Tibial nerve (tissue), 4 donors: Measurements from ENCODE around the gene ATP11C. TPM values are rescaled to one million over a fixed set of nuclear protein-coding genes. Genes with fewer than 3 reads are reported as not detected.

Source experiments
- DNase-seq, 2 donors: peaks; one replicate each; pipeline ENCODE4 v3.0.0-alpha.2; 2019; ENCODE audit warnings: low spot score in 2 of 2
- H3K27ac ChIP-seq, 4 donors: fragments of 200-600 bp; sonication (generic) in 3 of 4; one replicate each; pipeline ENCODE4 v1.5.1; 2017 to 2019; ENCODE audit warnings: mild to moderate bottlenecking in 1 of 4
- H3K27me3 ChIP-seq, 2 donors: fragments of 200-600 bp; sonication (generic) in 1 of 2; one replicate each; pipeline versions ENCODE4 v1.5.1 to v1.6.0; 2017 to 2019
- H3K36me3 ChIP-seq, 3 donors: fragments of 200-600 bp; sonication (generic); one replicate each; pipeline ENCODE4 v1.5.1; 2018 to 2019
- H3K4me1 ChIP-seq, 4 donors: fragments of 200-600 bp; sonication (generic) in 3 of 4; one replicate each; pipeline ENCODE4 v1.5.1; 2017 to 2019
- H3K4me3 ChIP-seq, 4 donors: fragments of 200-600 bp; sonication (generic) in 3 of 4; one replicate each; pipeline ENCODE4 v1.5.1; 2017 to 2019; ENCODE audit warnings: mild to moderate bottlenecking in 1 of 4, moderate library complexity in 1 of 4
- H3K9me3 ChIP-seq, 4 donors: fragments of 200-600 bp; sonication (generic) in 3 of 4; one replicate each; pipeline ENCODE4 v1.5.1; 2017 to 2019
- EP300 ChIP-seq, 2 donors: sonication (generic); formaldehyde crosslinking; IDR thresholded peaks; one replicate each; pipeline ENCODE4 v1.6.1; 2017; ENCODE audit warnings: antibody characterized with exemption in 2 of 2, mild to moderate bottlenecking in 1 of 2
- POLR2A ChIP-seq, 2 donors: fragments of 450-650 bp; IDR thresholded peaks; one replicate each; pipeline ENCODE4 v1.6.1; 2017; ENCODE audit warnings: antibody characterized with exemption in 2 of 2, mild to moderate bottlenecking in 2 of 2, moderate library complexity in 2 of 2
- WGBS, 2 donors: methylation state at CpG; one replicate each; pipeline ENCODE4 v1.1.5; 2018; 5-methylcytosine and 5-hydroxymethylcytosine counted together
- total RNA-seq, 4 donors: library from RNA; depleted of rRNA; stranded (reverse); fragments of >200 nt; gene quantifications; one replicate each; pipeline ENCODE4 v1.1.0, GENCODE V29; 2016
- TF ChIP-seq, protein P1 (sequence below), 5 experiments: fragments of 200-600 bp in 3 of 5; fragments of 450-650 bp in 2 of 5; sonication (generic) in 3 of 5; IDR thresholded peaks; one replicate each; pipeline ENCODE4 v1.5.1; 2016 to 2019; ENCODE audit warnings: antibody characterized with exemption in 5 of 5, mild to moderate bottlenecking in 3 of 5, moderate library complexity in 2 of 5

ATP11C gene
- total RNA-seq, 4 donors from 2014 or later: 24.1 to 37.8 (median 32.9) TPM

DNA sequence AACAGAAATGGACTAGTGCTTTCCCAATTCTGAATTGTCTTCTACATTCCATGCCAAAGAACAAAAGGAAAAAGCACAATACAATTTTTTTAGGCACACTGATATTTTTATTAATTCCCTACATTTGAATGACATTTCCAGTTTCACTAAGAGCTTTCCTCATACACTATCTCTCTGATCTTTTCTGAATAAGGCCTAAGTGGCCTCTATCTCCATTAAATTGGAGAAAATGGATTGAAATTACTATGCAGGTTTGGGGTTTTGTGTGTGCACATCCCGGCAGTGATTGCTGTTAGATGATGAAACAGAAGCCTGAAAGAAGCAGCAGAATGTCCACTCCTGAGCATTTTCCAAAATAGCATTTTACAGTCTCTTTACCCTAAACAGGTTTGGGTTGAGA is 104.0 kb downstream of the ATP11C start:
- Histone ChIP-seq H3K4me3 (no peak overlapping the region), H3K9me3 (no peaks in the 10 kb centered on the region), H3K4me1 (peaks cover 0 to 49% (median 4%) of the 10 kb centered on the region in 4 donors), H3K27me3 (no peaks in the 10 kb centered on the region), H3K36me3 (no peaks in the 10 kb centered on the region), H3K27ac (no peak overlapping the region)
- DNase-seq: no peak
- TF ChIP-seq POLR2A (IDR thresholded peaks at IDR 0.05): no peak
- TF ChIP-seq EP300 (IDR thresholded peaks at IDR 0.05): no peak
- TF ChIP-seq, protein P1, sequence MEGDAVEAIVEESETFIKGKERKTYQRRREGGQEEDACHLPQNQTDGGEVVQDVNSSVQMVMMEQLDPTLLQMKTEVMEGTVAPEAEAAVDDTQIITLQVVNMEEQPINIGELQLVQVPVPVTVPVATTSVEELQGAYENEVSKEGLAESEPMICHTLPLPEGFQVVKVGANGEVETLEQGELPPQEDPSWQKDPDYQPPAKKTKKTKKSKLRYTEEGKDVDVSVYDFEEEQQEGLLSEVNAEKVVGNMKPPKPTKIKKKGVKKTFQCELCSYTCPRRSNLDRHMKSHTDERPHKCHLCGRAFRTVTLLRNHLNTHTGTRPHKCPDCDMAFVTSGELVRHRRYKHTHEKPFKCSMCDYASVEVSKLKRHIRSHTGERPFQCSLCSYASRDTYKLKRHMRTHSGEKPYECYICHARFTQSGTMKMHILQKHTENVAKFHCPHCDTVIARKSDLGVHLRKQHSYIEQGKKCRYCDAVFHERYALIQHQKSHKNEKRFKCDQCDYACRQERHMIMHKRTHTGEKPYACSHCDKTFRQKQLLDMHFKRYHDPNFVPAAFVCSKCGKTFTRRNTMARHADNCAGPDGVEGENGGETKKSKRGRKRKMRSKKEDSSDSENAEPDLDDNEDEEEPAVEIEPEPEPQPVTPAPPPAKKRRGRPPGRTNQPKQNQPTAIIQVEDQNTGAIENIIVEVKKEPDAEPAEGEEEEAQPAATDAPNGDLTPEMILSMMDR (IDR thresholded peaks at IDR 0.05): no peak
- WGBS, 2 donors: 82 to 89% methylated on average over 1 of the region's 1 CpG

DNA sequence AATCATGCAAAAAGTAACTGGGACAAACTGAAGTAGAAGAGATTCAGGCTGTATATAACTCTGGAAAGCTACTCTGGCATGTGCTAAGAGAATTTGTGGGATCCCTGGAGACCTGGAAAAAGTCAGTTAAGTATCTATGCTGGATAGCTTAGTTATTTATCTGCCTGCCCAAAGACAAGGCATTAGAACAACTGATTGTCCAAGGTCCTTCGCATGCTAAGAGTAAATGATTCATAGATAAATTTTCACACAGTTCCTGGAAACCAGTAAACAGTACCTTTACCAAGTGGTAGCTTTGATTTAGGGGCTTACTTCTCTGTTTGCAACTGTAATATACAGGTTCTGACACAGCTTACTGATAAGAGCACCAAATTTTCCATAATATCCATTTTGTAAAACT is 104.8 kb downstream of the ATP11C start:
- no peak overlapping the region for H3K27ac ChIP-seq
- H3K4me1 ChIP-seq: peaks cover 0 to 49% (median 4%) of the 10 kb centered on the region in 4 donors
- TF ChIP-seq, protein P1 (IDR thresholded peaks at IDR 0.05): no peak
- TF ChIP-seq EP300 (IDR thresholded peaks at IDR 0.05) (no peak), POLR2A (IDR thresholded peaks at IDR 0.05) (no peak)
- no peaks in the 10 kb centered on the region for H3K27me3 ChIP-seq
- no peak overlapping the region for H3K4me3 ChIP-seq
- no peaks in the 10 kb centered on the region for H3K36me3 ChIP-seq
- WGBS, 2 donors: 52 to 83% methylated on average over 1 of the region's 1 CpG
- DNase-seq: no peak
- H3K9me3 ChIP-seq: no peaks in the 10 kb centered on the region

DNA sequence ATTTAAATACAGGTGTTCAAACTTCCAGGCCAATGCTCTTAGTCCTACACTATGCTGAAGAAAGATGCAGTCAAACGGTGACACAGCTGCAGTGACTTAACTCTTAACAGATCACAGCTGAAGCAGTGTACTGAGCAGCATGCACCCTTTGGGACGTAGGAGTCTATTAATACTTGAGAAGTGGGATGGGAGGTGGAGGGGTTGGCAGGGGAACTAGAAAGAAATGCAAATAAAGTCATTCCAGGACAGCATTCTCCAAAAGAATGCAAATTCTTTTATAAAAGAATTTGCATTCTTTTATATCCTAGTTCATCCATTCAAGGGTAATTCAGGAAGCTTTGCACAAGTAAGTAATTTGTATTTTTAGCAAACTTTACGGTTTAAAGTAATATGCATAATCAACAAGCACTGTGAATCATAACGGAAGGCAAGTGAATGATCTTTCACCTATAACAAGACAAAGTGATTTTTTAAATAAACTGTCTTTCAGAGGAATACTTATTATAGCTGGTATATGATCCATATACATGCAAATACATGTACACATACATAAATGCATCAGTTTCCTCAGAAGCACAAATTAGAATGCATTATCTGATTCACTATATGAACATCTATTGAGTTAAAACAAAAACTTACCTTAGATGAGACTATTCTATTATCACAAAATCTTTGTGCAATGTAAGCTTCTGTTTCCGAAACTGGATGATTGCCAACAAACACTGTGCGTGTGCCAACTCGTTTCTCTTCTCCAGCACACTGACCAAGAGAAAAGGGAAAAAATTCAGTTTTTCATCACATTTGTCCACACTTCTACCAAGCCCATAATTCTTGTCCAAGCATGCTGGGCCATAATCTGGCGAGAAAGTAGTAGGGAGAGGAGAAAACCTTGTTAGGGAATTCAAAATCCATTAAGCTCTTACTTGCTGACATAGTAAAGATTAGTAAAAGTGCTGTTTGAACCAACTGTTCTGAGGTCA is 106.5 kb downstream of the ATP11C start:
- TF ChIP-seq EP300 (IDR thresholded peaks at IDR 0.05) (no peak), POLR2A (IDR thresholded peaks at IDR 0.05) (no peak)
- TF ChIP-seq, protein P1 (IDR thresholded peaks at IDR 0.05): no peak
- H3K4me1 ChIP-seq: peaks cover 0 to 37% (median 4%) of the 10 kb centered on the region in 4 donors

DNA sequence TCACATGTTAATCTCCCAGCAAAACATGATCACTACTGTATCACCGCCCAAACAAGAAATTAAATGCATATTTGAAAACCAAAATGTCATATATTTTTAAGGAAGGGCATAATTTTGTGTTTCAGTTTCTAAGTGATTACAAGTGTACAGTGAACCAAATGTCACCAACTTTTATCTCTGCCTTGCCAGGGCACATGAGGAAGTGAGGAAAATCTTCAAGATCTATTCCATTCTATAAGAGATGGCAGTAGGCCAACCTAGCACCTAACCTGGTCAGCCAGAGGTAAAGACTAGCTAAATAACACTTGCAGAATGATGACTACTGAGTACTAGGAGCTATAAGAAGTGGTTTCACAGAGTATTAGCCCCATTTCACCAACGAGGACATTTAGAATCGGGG is 107.2 kb downstream of the ATP11C start:
- TF ChIP-seq EP300 (IDR thresholded peaks at IDR 0.05) (no peak), POLR2A (IDR thresholded peaks at IDR 0.05) (no peak)
- TF ChIP-seq, protein P1 (IDR thresholded peaks at IDR 0.05): no peak
- Histone ChIP-seq H3K4me3 (no peak overlapping the region), H3K27me3 (no peaks in the 10 kb centered on the region), H3K9me3 (no peaks in the 10 kb centered on the region), H3K4me1 (peaks cover 0 to 29% (median 4%) of the 10 kb centered on the region in 4 donors), H3K27ac (no peak overlapping the region), H3K36me3 (no peaks in the 10 kb centered on the region)
- WGBS, 2 donors: 73 to 80% methylated on average over 3 of the region's 3 CpGs
- DNase-seq: no peak

More for the DNA sequence above, 106.5 kb downstream of the ATP11C start:
- DNase-seq: peak in 1 of 2 donors; percentile 7
- H3K36me3 ChIP-seq: no peaks in the 10 kb centered on the region
- 21 to 35% methylated on average over 8 of the region's 8 CpGs for WGBS, 2 donors
- no peaks in the 10 kb centered on the region for H3K9me3 ChIP-seq
- H3K4me3 ChIP-seq: no peak overlapping the region
- no peaks in the 10 kb centered on the region for H3K27me3 ChIP-seq
- no peak overlapping the region for H3K27ac ChIP-seq

DNA sequence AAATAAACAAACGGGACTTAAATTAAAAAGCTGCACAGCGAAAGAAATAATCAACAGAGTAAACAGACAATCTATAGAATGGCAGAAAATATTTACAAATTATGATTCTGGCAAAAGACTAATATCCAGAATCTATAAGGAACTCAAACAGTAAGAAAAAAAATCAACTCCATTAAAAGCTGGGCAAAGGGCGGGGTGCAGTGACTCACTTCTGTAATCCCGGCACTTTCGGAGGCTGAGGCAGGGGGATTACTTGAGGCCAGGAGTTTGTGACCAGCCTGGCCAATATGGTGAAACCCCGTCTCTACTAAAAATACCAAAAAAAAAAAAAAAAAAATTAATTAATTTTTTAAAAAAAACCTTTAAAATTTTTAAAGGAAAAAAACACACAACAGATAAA is 109.0 kb downstream of the ATP11C start:
- H3K36me3 ChIP-seq: no peaks in the 10 kb centered on the region
- TF ChIP-seq, protein P1 (IDR thresholded peaks at IDR 0.05): no peak
- TF ChIP-seq POLR2A (IDR thresholded peaks at IDR 0.05): no peak
- no peak for TF ChIP-seq EP300 (IDR thresholded peaks at IDR 0.05)
- no peak overlapping the region for H3K27ac ChIP-seq
- H3K9me3 ChIP-seq: no peaks in the 10 kb centered on the region
- no peaks in the 10 kb centered on the region for H3K27me3 ChIP-seq
- no peak for DNase-seq
- 49 to 69% methylated on average over 6 of the region's 6 CpGs for whole genome bisulfite sequencing, 2 donors
- peaks cover 0 to 19% (median 4%) of the 10 kb centered on the region in 4 donors for H3K4me1 ChIP-seq
- H3K4me3 ChIP-seq: no peak overlapping the region
